ENCODE data around the gene BEND2.

The BEND2 gene

GRCh38 chrX:18133605-18134004 is 87.1 kb downstream of the BEND2 start:
- DNase-seq = no peak

- no peak for DNase-seq
These were observed 91.0 kb downstream of the BEND2 start for GRCh38 chrX:18129690-18130089.

GRCh38 chrX:18126971-18127370 is 93.7 kb downstream of the BEND2 start:
- DNase-seq = no peak

GRCh38 chrX:18119856-18120255 is 100.8 kb downstream of the BEND2 start:
- no peak for DNase-seq

Data from amniotic stem cell (primary cell).